CD4-positive, alpha-beta T cell treated with Interleukin-10 for 1 hour (primary cell): ENCODE results near the gene INAFM2.
A peak's percentile ranks its signal among the peaks of the same experiment; 100 is the strongest.

Source experiments
- DNase-seq: peaks from one replicate; pipeline ENCODE4 v3.0.0-alpha.2; 2020

The INAFM2 gene

GRCh38 chr15:40365624-40366456, 42.3 kb downstream of the INAFM2 start:
- no peak for DNase-seq

GRCh38 chr15:40366457-40367370, 43.2 kb downstream of the INAFM2 start:
- DNase-seq: no peak

- DNase-seq: no peak
Measured at GRCh38 chr15:40367371-40367685, 43.8 kb downstream of the INAFM2 start.

GRCh38 chr15:40367686-40368611, 44.5 kb downstream of the INAFM2 start:
- DNase-seq: peak; percentile 93

GRCh38 chr15:40368719-40369473, 45.4 kb downstream of the INAFM2 start:
- no peak for DNase-seq

GRCh38 chr15:40369474-40369869, 46.0 kb downstream of the INAFM2 start:
- no peak for DNase-seq

- no peak for DNase-seq
Measured at GRCh38 chr15:40369971-40370370, 46.5 kb downstream of the INAFM2 start.

GRCh38 chr15:40372981-40373380, 49.5 kb downstream of the INAFM2 start:
- no peak for DNase-seq
